Neural progenitor cell (in vitro differentiated cells): ENCODE results near the gene ENTPD2. TPM values are rescaled to one million over a fixed set of nuclear protein-coding genes. Genes with fewer than 3 reads are reported as not detected.

Experiments
- DNase-seq: peaks from one replicate; pipeline ENCODE4 v3.0.0-alpha.2; 2016; ENCODE audit warnings: low spot score
- H2AFZ ChIP-seq: fragments of 200-600 bp; sonication (generic); replicated peaks from 2 replicates; pipeline ENCODE4 v1.6.1; 2016; ENCODE audit warnings: antibody characterized with exemption
- H3F3A ChIP-seq: fragments of 200-600 bp; sonication (generic); 2 replicates; pipeline ENCODE4 v1.6.1; 2016; ENCODE audit warnings: antibody characterized with exemption, low read depth
- H3K27ac ChIP-seq: fragments of 200-600 bp; sonication (generic); 2 replicates; pipeline ENCODE4 v1.5.1; 2016; ENCODE audit warnings: mild to moderate bottlenecking
- H3K27me3 ChIP-seq: fragments of 200-600 bp; sonication (generic); 2 replicates; pipeline ENCODE4 v1.6.1; 2016; ENCODE audit warnings: mild to moderate bottlenecking, moderate library complexity
- H3K36me3 ChIP-seq: fragments of 200-600 bp; sonication (generic); 2 replicates; pipeline ENCODE4 v1.5.1; 2016
- H3K4me1 ChIP-seq: fragments of 200-600 bp; sonication (generic); 2 replicates; pipeline ENCODE4 v1.6.1; 2016; ENCODE audit warnings: mixed run types
- H3K4me2 ChIP-seq: fragments of 200-600 bp; sonication (generic); 2 replicates; pipeline ENCODE4 v1.6.1; 2016
- H3K4me3 ChIP-seq: fragments of 200-600 bp; sonication (generic); 2 replicates; pipeline ENCODE4 v1.5.1; 2016
- H3K79me2 ChIP-seq: fragments of 200-600 bp; sonication (generic); 2 replicates; pipeline ENCODE4 v1.6.1; 2016; ENCODE audit warnings: low read depth
- H3K9ac ChIP-seq: fragments of 200-600 bp; sonication (generic); 2 replicates; pipeline ENCODE4 v1.6.1; 2016
- H3K9me3 ChIP-seq: fragments of 200-600 bp; sonication (generic); 2 replicates; pipeline ENCODE4 v1.5.1; 2016; ENCODE audit warnings: low read depth
- H4K20me1 ChIP-seq: fragments of 200-600 bp; sonication (generic); 2 replicates; pipeline ENCODE4 v1.6.1; 2016; ENCODE audit warnings: low read depth
- H3K27ac Mint-ChIP-seq: 3 replicates; pipeline ENCODE4 v1.8.0; 2021; ENCODE audit warnings: mixed read lengths
- H3K27me3 Mint-ChIP-seq: 2 replicates; pipeline ENCODE4 v1.8.0; 2022; ENCODE audit warnings: low read depth, mild to moderate bottlenecking, inconsistent platforms, moderate library complexity, mixed read lengths; ENCODE audit not compliant: insufficient read depth
- H3K36me3 Mint-ChIP-seq: 3 replicates; pipeline ENCODE4 v1.8.0; 2021; ENCODE audit warnings: mixed read lengths
- H3K4me1 Mint-ChIP-seq: 3 replicates; pipeline ENCODE4 v1.8.0; 2021; ENCODE audit warnings: mixed read lengths
- H3K4me3 Mint-ChIP-seq: 3 replicates; pipeline ENCODE4 v1.8.0; 2021; ENCODE audit warnings: mild to moderate bottlenecking, moderate library complexity, mixed read lengths
- H3K9me3 Mint-ChIP-seq: 3 replicates; pipeline ENCODE4 v1.8.0; 2020; ENCODE audit warnings: mixed read lengths
- CTCF ChIP-seq: fragments of 200-600 bp; sonication (generic); IDR thresholded peaks from 2 replicates; pipeline ENCODE4 v1.5.1; 2017; ENCODE audit warnings: antibody characterized with exemption, mild to moderate bottlenecking
- EZH2 ChIP-seq: fragments of 200-600 bp; sonication (generic); IDR thresholded peaks from 2 replicates; pipeline ENCODE4 v1.6.1; 2017; ENCODE audit warnings: antibody characterized with exemption, mild to moderate bottlenecking, moderate library complexity
- EZH2phosphoT487 ChIP-seq: fragments of 200-600 bp; sonication (generic); IDR thresholded peaks from 2 replicates; pipeline ENCODE4 v1.6.1; 2017; ENCODE audit warnings: antibody characterized with exemption
- total RNA-seq: library from RNA; depleted of rRNA; stranded (reverse); fragments of >200 nt; gene quantifications from 2 replicates; pipeline ENCODE4 v1.2.3, GENCODE V29; 2015; ENCODE audit warnings: low replicate concordance

ENTPD2 gene
- total RNA-seq, 1 donor from 2014 or later, result not detected

GRCh38 chr9:137071282-137071681 is 17.4 kb upstream of the ENTPD2 start:
- DNase-seq, result no peak
- Mint-ChIP-seq H3K4me1 (peaks cover 10% of the 10 kb centered on the region), H3K4me3 (peak overlapping the region; percentile 84), H3K27ac (peak overlapping the region; percentile 51), H3K36me3 (no peaks in the 10 kb centered on the region), H3K27me3 (peaks cover 31% of the 10 kb centered on the region), H3K9me3 (no peaks in the 10 kb centered on the region)
- peak overlapping the region; percentile 72 for H3K4me3 ChIP-seq
- TF ChIP-seq EZH2 (no peak), EZH2phosphoT487 (no peak), CTCF (no peak)
- H3K27ac ChIP-seq, result no peak overlapping the region
- H3K9me3 ChIP-seq, result no peaks in the 10 kb centered on the region
- peak overlapping the region; percentile 84 for H3K4me2 ChIP-seq
- no peaks in the 10 kb centered on the region for H3K79me2 ChIP-seq
- H3K4me1 ChIP-seq, result peaks cover 11% of the 10 kb centered on the region
- H3K36me3 ChIP-seq, result no peaks in the 10 kb centered on the region
- H3F3A ChIP-seq, result peaks cover 22% of the 10 kb centered on the region
- no peak overlapping the region for H3K9ac ChIP-seq
- H3K27me3 ChIP-seq, result peaks cover 57% of the 10 kb centered on the region
- H4K20me1 ChIP-seq, result peaks cover 35% of the 10 kb centered on the region
- no peak overlapping the region for H2AFZ ChIP-seq

- no peak overlapping the region for H3K27ac ChIP-seq
Measured at GRCh38 chr9:137070906-137071275, 17.0 kb upstream of the ENTPD2 start.

GRCh38 chr9:137070201-137070905 is 16.5 kb upstream of the ENTPD2 start, which contains the start of gene SAPCD2:
Gene SAPCD2 (minus strand): TSS chr9:137070557. CDS start chr9:137070460, 97 bp downstream.
- Histone ChIP-seq H3K36me3 (no peaks in the 10 kb centered on the region), H3K4me2 (peak within 1 kb of the TSS; percentile 98), H3K27ac (no peak within 1 kb of the TSS), H3K4me3 (peak within 1 kb of the TSS; percentile 72), H3K4me1 (peaks cover 11% of the 10 kb centered on the region), H3K79me2 (no peaks in the 10 kb centered on the region), H3F3A (peaks cover 22% of the 10 kb centered on the region), H2AFZ (peak within 1 kb of the TSS; percentile 12), H4K20me1 (peaks cover 35% of the 10 kb centered on the region), H3K9ac (no peak within 1 kb of the TSS), H3K9me3 (no peaks in the 10 kb centered on the region), H3K27me3 (peaks cover 48% of the 10 kb centered on the region)
- peaks cover 26% of the 10 kb centered on the region for H3K27me3 Mint-ChIP-seq
- peaks cover 10% of the 10 kb centered on the region for H3K4me1 Mint-ChIP-seq
- H3K27ac Mint-ChIP-seq, result peak within 1 kb of the TSS; percentile 51
- TF ChIP-seq EZH2phosphoT487 (no peak), CTCF (no peak)
- DNase-seq, result peak; percentile 96
- H3K36me3 Mint-ChIP-seq, result no peaks in the 10 kb centered on the region
- peak within 1 kb of the TSS; percentile 84 for H3K4me3 Mint-ChIP-seq
- no peaks in the 10 kb centered on the region for H3K9me3 Mint-ChIP-seq

More at GRCh38 chr9:137070906-137071275, 17.0 kb upstream of the ENTPD2 start:
- no peak for DNase-seq
- H3K36me3 ChIP-seq, result no peaks in the 10 kb centered on the region
- Mint-ChIP-seq H3K27me3 (peaks cover 27% of the 10 kb centered on the region), H3K4me3 (peak overlapping the region; percentile 84), H3K9me3 (no peaks in the 10 kb centered on the region), H3K4me1 (peaks cover 10% of the 10 kb centered on the region), H3K36me3 (no peaks in the 10 kb centered on the region), H3K27ac (peak overlapping the region; percentile 51)
- H3K4me2 ChIP-seq, result peak overlapping the region; percentile 84
- no peaks in the 10 kb centered on the region for H3K9me3 ChIP-seq
- peak; percentile 12 for TF ChIP-seq CTCF
- no peak for TF ChIP-seq EZH2
- TF ChIP-seq EZH2phosphoT487, result no peak
- H3F3A ChIP-seq, result peaks cover 22% of the 10 kb centered on the region
- peak overlapping the region; percentile 12 for H2AFZ ChIP-seq
- no peaks in the 10 kb centered on the region for H3K79me2 ChIP-seq
- peaks cover 11% of the 10 kb centered on the region for H3K4me1 ChIP-seq
- H3K4me3 ChIP-seq, result peak overlapping the region; percentile 72
- peaks cover 35% of the 10 kb centered on the region for H4K20me1 ChIP-seq
- H3K9ac ChIP-seq, result no peak overlapping the region
- peaks cover 53% of the 10 kb centered on the region for H3K27me3 ChIP-seq
